HEK293T (cell line): Measurements from ENCODE around the gene DNAJC17.

ENCODE experiments used
- CTCF ChIA-PET: fragments of 350-600 bp; formaldehyde crosslinking; extraction: SDS; loops from one replicate; lab custom pipeline; 2021; ENCODE audit warnings: antibody characterized with exemption, inconsistent platforms; lab: Yijun Ruan, JAX
- POLR2A ChIA-PET: fragments of 350-600 bp; formaldehyde crosslinking; extraction: SDS; loops from one replicate; lab custom pipeline; 2020; ENCODE audit warnings: antibody characterized with exemption, inconsistent platforms; lab: Yijun Ruan, JAX
- DNase-seq: peaks from one replicate; pipeline ENCODE4 v3.0.0; 2012; ENCODE audit warnings: mixed read lengths; ENCODE audit errors: extremely low spot score
- ARNT ChIP-seq: fragments of 450-650 bp; IDR thresholded peaks from 2 replicates; pipeline ENCODE4 v1.6.1; 2017; ENCODE audit warnings: mild to moderate bottlenecking
- BHLHE40 ChIP-seq: fragments of 450-650 bp; IDR thresholded peaks from 2 replicates; pipeline ENCODE4 v1.6.1; 2016; ENCODE audit warnings: mild to moderate bottlenecking, moderate library complexity, borderline replicate concordance
- CTBP1 ChIP-seq: fragments of 450-650 bp; IDR thresholded peaks from 2 replicates; pipeline ENCODE4 v1.6.1; 2016; ENCODE audit warnings: borderline replicate concordance
- ELF4 ChIP-seq: fragments of 450-650 bp; IDR thresholded peaks from 2 replicates; pipeline ENCODE4 v1.6.1; 2017; ENCODE audit warnings: antibody characterized with exemption
- FOXA1 ChIP-seq: fragments of 450-650 bp; IDR thresholded peaks from 2 replicates; pipeline ENCODE4 v1.6.1; 2016; ENCODE audit warnings: mild to moderate bottlenecking
- FOXK2 ChIP-seq: fragments of 450-650 bp; IDR thresholded peaks from 2 replicates; pipeline ENCODE4 v1.6.1; 2016; ENCODE audit warnings: mild to moderate bottlenecking
- FOXM1 ChIP-seq: fragments of 450-650 bp; IDR thresholded peaks from 2 replicates; pipeline ENCODE4 v1.6.1; 2017; ENCODE audit warnings: mild to moderate bottlenecking, borderline replicate concordance
- HDGF ChIP-seq: fragments of 450-650 bp; IDR thresholded peaks from 2 replicates; pipeline ENCODE4 v1.6.1; 2017; ENCODE audit warnings: antibody characterized with exemption, borderline replicate concordance
- L3MBTL2 ChIP-seq: fragments of 450-650 bp; conservative IDR thresholded peaks from 2 replicates; pipeline ENCODE4 v1.6.1; 2016; ENCODE audit warnings: mild to moderate bottlenecking
- LEF1 ChIP-seq: fragments of 450-650 bp; IDR thresholded peaks from 2 replicates; pipeline ENCODE4 v1.6.1; 2017; ENCODE audit warnings: mild to moderate bottlenecking, borderline replicate concordance
- NFRKB ChIP-seq: fragments of 450-650 bp; IDR thresholded peaks from 2 replicates; pipeline ENCODE4 v1.6.1; 2016; ENCODE audit warnings: mild to moderate bottlenecking, moderate library complexity
- SP1 ChIP-seq: fragments of 450-650 bp; IDR thresholded peaks from 2 replicates; pipeline ENCODE4 v1.6.1; 2017
- SUZ12 ChIP-seq: fragments of 450-650 bp; IDR thresholded peaks from 2 replicates; pipeline ENCODE4 v1.6.1; 2016; ENCODE audit warnings: mild to moderate bottlenecking
- TARDBP ChIP-seq: fragments of 450-650 bp; IDR thresholded peaks from 2 replicates; pipeline ENCODE4 v1.6.1; 2016
- ZNF384 ChIP-seq: fragments of 450-650 bp; IDR thresholded peaks from 2 replicates; pipeline ENCODE4 v1.6.1; 2016
- TF ChIP-seq, protein P1 (sequence below): fragments of 450-650 bp; IDR thresholded peaks from 2 replicates; pipeline ENCODE4 v1.6.1; 2016

The DNAJC17 gene

DNA sequence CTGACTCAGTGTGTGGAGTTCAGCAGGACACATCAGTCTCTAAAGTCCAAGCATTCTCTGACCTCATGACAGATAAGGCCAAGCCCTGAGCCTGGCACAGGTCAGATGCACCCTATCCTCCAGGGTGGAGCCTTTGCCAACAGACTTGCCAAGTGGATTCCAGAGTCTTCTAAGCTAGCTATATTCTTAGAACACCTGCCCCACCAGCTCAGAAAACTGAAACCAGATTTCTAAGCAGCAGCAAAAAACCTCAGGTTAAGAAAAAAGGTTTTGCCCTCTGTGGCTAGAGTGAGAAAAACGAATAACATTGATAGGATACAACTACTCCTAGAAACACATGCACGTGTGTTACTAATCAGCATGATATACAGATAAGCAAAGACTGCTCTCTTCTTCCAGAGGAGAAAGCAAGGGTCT, 63.8 kb downstream of the DNAJC17 start:
- TF ChIP-seq SP1 (no peak), FOXM1 (no peak), FOXK2 (no peak), TARDBP (no peak), ARNT (no peak), HDGF (no peak), ZNF384 (no peak), L3MBTL2 (no peak), LEF1 (no peak), CTBP1 (no peak)
- TF ChIP-seq, protein P1, sequence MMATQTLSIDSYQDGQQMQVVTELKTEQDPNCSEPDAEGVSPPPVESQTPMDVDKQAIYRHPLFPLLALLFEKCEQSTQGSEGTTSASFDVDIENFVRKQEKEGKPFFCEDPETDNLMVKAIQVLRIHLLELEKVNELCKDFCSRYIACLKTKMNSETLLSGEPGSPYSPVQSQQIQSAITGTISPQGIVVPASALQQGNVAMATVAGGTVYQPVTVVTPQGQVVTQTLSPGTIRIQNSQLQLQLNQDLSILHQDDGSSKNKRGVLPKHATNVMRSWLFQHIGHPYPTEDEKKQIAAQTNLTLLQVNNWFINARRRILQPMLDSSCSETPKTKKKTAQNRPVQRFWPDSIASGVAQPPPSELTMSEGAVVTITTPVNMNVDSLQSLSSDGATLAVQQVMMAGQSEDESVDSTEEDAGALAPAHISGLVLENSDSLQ, result no peak

DNA sequence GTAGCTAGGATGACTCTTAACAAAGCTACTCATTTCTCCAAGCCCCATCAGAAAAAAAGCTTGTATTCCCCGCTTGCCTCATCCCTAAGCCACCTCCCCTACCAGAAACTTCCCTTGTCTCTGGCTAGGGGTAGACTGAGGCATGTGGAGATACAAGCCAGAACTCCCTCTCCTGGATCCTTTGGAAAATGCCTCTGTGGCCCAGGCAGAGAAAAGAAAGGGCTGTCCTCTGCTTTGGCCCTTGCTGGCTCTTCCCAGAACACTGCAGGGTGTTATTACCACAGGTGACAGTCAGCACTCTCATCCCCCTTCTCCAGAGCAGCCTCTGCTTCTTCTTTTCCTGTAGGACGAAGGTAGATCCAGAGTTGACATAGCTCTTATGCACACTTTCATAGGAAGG, 67.4 kb downstream of the DNAJC17 start:
- TF ChIP-seq ARNT, result no peak
- no peak for TF ChIP-seq HDGF
- no peak for TF ChIP-seq LEF1
- TF ChIP-seq SP1, result no peak
- TF ChIP-seq NFRKB, result no peak
- no peak for TF ChIP-seq L3MBTL2
- TF ChIP-seq FOXK2, result no peak
- TF ChIP-seq SUZ12, result no peak
- no peak for TF ChIP-seq TARDBP
- no peak for TF ChIP-seq ZNF384
- TF ChIP-seq, protein P1, result no peak
- TF ChIP-seq BHLHE40, result no peak
- TF ChIP-seq FOXM1, result no peak
- no peak for TF ChIP-seq ELF4
- TF ChIP-seq CTBP1, result no peak
- ChIA-PET POLR2A (no interaction called here), CTCF (no interaction called here)
- DNase-seq, result no peak

More for the DNA sequence above, 63.8 kb downstream of the DNAJC17 start:
- ChIA-PET CTCF (no interaction called here), POLR2A (no interaction called here)
- DNase-seq, result no peak

DNA sequence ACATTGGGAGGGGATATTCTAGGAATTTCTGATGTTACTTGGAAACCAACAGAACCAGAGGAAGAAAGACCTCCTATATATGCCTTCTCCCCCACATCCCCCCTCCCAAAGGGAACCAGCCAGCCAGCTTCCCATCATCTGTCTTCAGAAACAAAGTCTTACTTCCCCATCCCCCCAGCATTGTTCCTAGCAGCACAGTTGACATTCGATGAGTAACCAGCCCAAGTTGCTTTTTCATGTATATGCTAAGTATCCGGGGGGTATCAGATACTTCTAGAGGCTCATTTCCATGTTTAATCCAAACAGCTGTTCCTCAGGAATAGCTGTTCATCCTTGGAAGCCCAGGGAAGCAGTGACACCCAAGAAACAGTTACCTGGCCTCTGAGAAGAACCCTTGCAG, 68.2 kb downstream of the DNAJC17 start:
- CTCF ChIA-PET, result interaction anchor here (0.5 kb wide), 1 partner anchor 60 kb away, joined by 4 read pairs; no protein-coding TSS in a partner anchor
- TF ChIP-seq ARNT (no peak), FOXM1 (no peak), FOXA1 (no peak), SP1 (no peak), CTBP1 (no peak)
- POLR2A ChIA-PET, result interaction anchor here (0.9 kb wide), 1 partner anchor 8 kb away, joined by 3 read pairs; no protein-coding TSS in a partner anchor
- no peak for DNase-seq

DNA sequence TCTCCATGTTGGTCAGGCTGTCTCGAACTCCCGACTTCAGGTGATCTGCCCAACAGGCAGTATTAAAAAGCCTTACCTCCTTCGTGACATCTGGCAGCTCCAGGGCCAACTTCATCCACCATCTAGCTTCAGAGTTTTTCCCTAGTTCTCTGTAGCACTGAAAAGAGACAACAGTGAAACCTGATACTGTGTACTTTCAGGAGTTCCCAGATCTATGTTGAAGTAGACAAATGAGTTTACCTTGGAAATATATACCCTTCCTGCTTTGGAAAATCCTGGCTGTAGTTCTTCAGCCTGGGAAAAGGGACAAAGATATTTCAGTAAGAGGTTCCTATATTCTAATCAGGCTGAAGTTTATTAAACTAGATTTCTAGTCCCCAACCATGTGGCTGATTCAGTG, 70.2 kb downstream of the DNAJC17 start:
- no peak for DNase-seq
- ChIA-PET POLR2A (interaction anchor here (0.8 kb wide), 1 partner anchor 20 kb away, joined by 3 read pairs; no protein-coding TSS in a partner anchor), CTCF (no interaction called here)
- no peak for TF ChIP-seq L3MBTL2
- no peak for TF ChIP-seq FOXA1
- no peak for TF ChIP-seq SP1
- no peak for TF ChIP-seq ARNT
- TF ChIP-seq TARDBP, result no peak
- no peak for TF ChIP-seq BHLHE40
- TF ChIP-seq, protein P1, result no peak
- TF ChIP-seq LEF1, result no peak
- no peak for TF ChIP-seq NFRKB
- TF ChIP-seq FOXM1, result no peak
- no peak for TF ChIP-seq ELF4
- no peak for TF ChIP-seq CTBP1
- no peak for TF ChIP-seq FOXK2
- TF ChIP-seq ZNF384, result no peak
- no peak for TF ChIP-seq SUZ12
- TF ChIP-seq HDGF, result no peak

DNA sequence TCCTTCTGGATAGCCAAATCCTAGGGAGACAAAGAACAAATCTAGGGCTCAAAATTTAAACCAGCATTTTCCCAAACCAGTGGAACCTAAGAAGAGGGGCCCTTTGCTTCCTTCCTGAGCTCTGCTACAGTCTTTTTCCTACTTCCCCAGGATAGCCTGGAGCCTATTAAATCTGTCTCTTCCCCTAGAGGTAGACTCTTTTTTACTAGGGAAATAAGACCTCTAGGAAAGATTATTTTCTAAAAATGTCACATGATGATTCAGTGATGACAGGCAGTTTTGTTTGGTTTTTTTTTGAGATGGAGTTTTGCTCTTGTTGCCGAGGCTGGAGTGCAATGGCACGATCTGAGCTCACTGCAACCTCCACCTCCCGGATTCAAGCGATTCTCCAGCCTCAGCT, 70.7 kb downstream of the DNAJC17 start:
- ChIA-PET CTCF (no interaction called here), POLR2A (no interaction called here)
- TF ChIP-seq L3MBTL2, result no peak
- no peak for TF ChIP-seq ARNT
- no peak for TF ChIP-seq CTBP1
- no peak for TF ChIP-seq SP1
- TF ChIP-seq FOXA1, result no peak
- TF ChIP-seq FOXK2, result no peak
- no peak for TF ChIP-seq BHLHE40
- no peak for TF ChIP-seq LEF1
- no peak for DNase-seq

DNA sequence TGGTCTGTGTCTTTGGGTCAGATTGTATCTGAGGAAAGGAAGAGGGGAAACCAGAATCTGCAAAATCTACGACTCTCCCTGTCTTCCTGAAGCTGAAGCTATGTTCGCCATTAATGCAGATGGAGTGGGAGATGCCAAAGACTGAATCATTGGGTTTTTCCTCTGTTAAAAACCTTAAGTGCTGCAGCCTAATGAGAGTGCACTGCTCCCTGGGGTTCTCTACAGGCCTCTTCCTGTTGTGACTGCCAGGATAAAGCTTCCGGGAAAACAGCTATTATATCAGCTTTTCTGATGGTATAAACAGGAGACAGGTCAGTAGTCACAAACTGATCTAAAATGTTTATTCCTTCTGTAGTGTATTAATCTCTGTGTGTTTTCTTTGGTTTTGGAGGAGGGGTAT, 76.2 kb downstream of the DNAJC17 start:
- no peak for TF ChIP-seq ZNF384
- no peak for TF ChIP-seq TARDBP
- no peak for TF ChIP-seq NFRKB
- TF ChIP-seq FOXA1, result no peak
- TF ChIP-seq, protein P1, result no peak
- TF ChIP-seq L3MBTL2, result no peak
- no peak for TF ChIP-seq CTBP1
- no peak for TF ChIP-seq FOXM1
- no peak for TF ChIP-seq BHLHE40
- no peak for TF ChIP-seq LEF1
- no peak for TF ChIP-seq SP1
- no peak for TF ChIP-seq ELF4
- TF ChIP-seq HDGF, result no peak
- no peak for TF ChIP-seq SUZ12
- no peak for TF ChIP-seq ARNT
- TF ChIP-seq FOXK2, result no peak
- no peak for DNase-seq
- CTCF ChIA-PET, result interaction anchor here (1.4 kb wide), 1 partner anchor 51 kb away, joined by 3 read pairs; no protein-coding TSS in a partner anchor
- POLR2A ChIA-PET, result interaction anchor here (0.9 to 1.0 kb wide), 2 partner anchors 8 to 11 kb away, joined by 3 read pairs; no protein-coding TSS in a partner anchor
